A673 (cell line): ENCODE data around the gene P2RY14. TPM values are rescaled to one million over a fixed set of nuclear protein-coding genes. Genes with fewer than 3 reads are reported as not detected.

ENCODE experiments used
- BruUV-seq: library from RNA; stranded (reverse); fragments of 400-500 nt; replicated peaks from 2 replicates; lab custom pipeline; 2021; lab: Mats Ljungman, UMichigan
- CTCF ChIA-PET: fragments of 300-600 bp; sonication (Branson Sonifier 250); formaldehyde crosslinking; loops from one replicate; lab custom pipeline; 2022; ENCODE audit warnings: antibody characterized with exemption; lab: Charles Lee
- POLR2A ChIA-PET: fragments of 300-600 bp; sonication (Branson Sonifier 250); formaldehyde crosslinking; loops from one replicate; lab custom pipeline; 2022; ENCODE audit warnings: antibody characterized with exemption; ENCODE audit not compliant: low non-redundant PET; lab: Charles Lee
- DNase-seq: peaks from one replicate; pipeline ENCODE4 v3.0.0-alpha.2; 2015; ENCODE audit warnings: low spot score
- H3K27ac ChIP-seq: fragments of 200-600 bp; sonication (generic); 2 replicates; pipeline ENCODE4 v1.5.1; 2016; ENCODE audit warnings: mixed run types, low read depth, mild to moderate bottlenecking, mixed read lengths, antibody characterized with exemption, low read length; ENCODE audit not compliant: poor library complexity, severe bottlenecking
- H3K27me3 ChIP-seq: fragments of 200-600 bp; sonication (generic); replicated peaks from 2 replicates; pipeline ENCODE4 v1.6.1; 2017; ENCODE audit warnings: mixed run types, low read depth, mild to moderate bottlenecking, mixed read lengths, antibody characterized with exemption, low read length; ENCODE audit not compliant: insufficient read depth, poor library complexity
- H3K36me3 ChIP-seq: fragments of 200-600 bp; sonication (generic); 2 replicates; pipeline ENCODE4 v1.6.1; 2016; ENCODE audit warnings: mixed run types, mild to moderate bottlenecking, mixed read lengths, antibody characterized with exemption, low read length; ENCODE audit not compliant: insufficient read depth, poor library complexity, severe bottlenecking
- H3K4me1 ChIP-seq: fragments of 200-600 bp; sonication (generic); 2 replicates; pipeline ENCODE4 v1.6.1; 2017; ENCODE audit warnings: mixed run types, mild to moderate bottlenecking, mixed read lengths, antibody characterized with exemption, low read length; ENCODE audit not compliant: insufficient read depth, poor library complexity, severe bottlenecking
- H3K4me3 ChIP-seq: fragments of 200-600 bp; sonication (generic); 2 replicates; pipeline ENCODE4 v1.5.1; 2016; ENCODE audit warnings: low read depth, mixed run types, mild to moderate bottlenecking, mixed read lengths, low read length; ENCODE audit not compliant: poor library complexity, severe bottlenecking
- H3K9me3 ChIP-seq: fragments of 200-600 bp; sonication (generic); 2 replicates; pipeline ENCODE4 v1.6.1; 2016; ENCODE audit warnings: mixed run types, low read depth, mild to moderate bottlenecking, mixed read lengths, antibody characterized with exemption, low read length; ENCODE audit not compliant: poor library complexity, severe bottlenecking
- CTCF ChIP-seq: fragments of 300-800, 200-600 bp; sonication (generic); conservative IDR thresholded peaks from 2 replicates; pipeline ENCODE4 v1.5.1; 2017; ENCODE audit warnings: low read depth, mild to moderate bottlenecking, antibody characterized with exemption, low read length, moderate library complexity, mixed read lengths
- EZH2 ChIP-seq: fragments of 200-600 bp; sonication (generic); IDR thresholded peaks from 2 replicates; pipeline ENCODE4 v1.6.1; 2017; ENCODE audit warnings: borderline replicate concordance, low read depth, mild to moderate bottlenecking, mixed read lengths, antibody characterized with exemption, low read length; ENCODE audit not compliant: poor library complexity, severe bottlenecking
- intact Hi-C: fragments of 100-400 bp; cut with micrococcal nuclease; formaldehyde crosslinking; loops from one replicate; pipeline ENCODE4 v1.10.0; 2022; ENCODE audit not compliant: unreplicated experiment
- total RNA-seq: library from RNA; stranded (reverse); gene quantifications from 2 replicates; pipeline ENCODE4 v1.2.3, GENCODE V29; 2021

The P2RY14 gene
- total RNA-seq, 1 experiment from 2014 or later: not detected

GRCh38 chr3:151301787-151302186 lies 23.4 kb upstream of the P2RY14 start:
- POLR2A ChIA-PET: no interaction called here
- Histone ChIP-seq H3K4me1 (no peaks in the 10 kb centered on the region), H3K4me3 (no peak overlapping the region), H3K27ac (no peak overlapping the region), H3K27me3 (no peaks in the 10 kb centered on the region), H3K36me3 (no peaks in the 10 kb centered on the region), H3K9me3 (no peaks in the 10 kb centered on the region)
- no peak for TF ChIP-seq CTCF
- TF ChIP-seq EZH2: no peak
- BruUV-seq: no TSS peak
- no peak for DNase-seq
- CTCF ChIA-PET: no interaction called here
- intact Hi-C loops: no loop called here

DNA sequence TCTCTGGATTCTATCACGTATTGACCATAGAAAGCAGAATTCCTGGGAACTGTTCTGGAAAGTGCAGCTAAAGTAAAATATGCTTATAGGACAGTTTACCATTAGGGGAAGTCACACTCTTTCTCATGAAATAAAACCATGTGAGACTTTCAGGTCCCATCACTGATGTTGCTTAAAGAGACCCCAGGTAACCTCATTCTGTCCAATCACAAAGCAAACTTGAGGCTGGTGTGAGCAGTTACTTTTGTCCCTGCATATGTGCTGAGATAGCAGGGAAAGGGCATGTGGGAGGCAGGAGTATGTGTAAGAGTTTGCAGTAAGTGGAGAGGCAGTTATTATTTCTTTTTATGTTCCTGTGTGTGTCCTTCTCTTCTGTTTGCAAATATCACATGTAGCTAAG lies 22.2 kb upstream of the P2RY14 start:
- POLR2A ChIA-PET: no interaction called here

DNA sequence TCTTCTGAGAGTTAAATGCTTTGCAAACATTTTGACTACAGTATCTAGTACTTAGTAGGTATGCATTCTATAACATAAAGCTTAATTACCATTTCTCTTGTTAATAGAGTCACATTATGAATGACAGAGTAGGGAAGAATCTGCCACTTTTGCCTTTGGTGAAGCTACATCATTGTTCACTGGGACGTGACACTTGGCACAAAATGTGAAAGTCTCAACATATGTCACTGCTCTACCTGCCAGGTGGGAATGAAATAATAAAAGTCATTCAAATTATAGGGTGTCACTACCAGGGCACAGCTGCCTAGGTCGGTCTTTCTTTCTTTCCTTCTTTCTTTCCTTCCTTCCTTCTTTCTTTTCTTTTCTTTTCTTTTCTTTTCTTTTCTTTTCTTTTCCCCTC lies 20.7 kb upstream of the P2RY14 start:
- ChIA-PET POLR2A (no interaction called here), CTCF (no interaction called here)
- no peaks in the 10 kb centered on the region for H3K4me1 ChIP-seq
- no peaks in the 10 kb centered on the region for H3K9me3 ChIP-seq
- BruUV-seq: no TSS peak
- no peak for DNase-seq
- H3K27ac ChIP-seq: no peak overlapping the region
- TF ChIP-seq CTCF (no peak), EZH2 (no peak)
- H3K27me3 ChIP-seq: no peaks in the 10 kb centered on the region
- H3K36me3 ChIP-seq: no peaks in the 10 kb centered on the region
- intact Hi-C loops: no loop called here
- H3K4me3 ChIP-seq: no peak overlapping the region

More for the DNA sequence above, 22.2 kb upstream of the P2RY14 start:
- no TSS peak for BruUV-seq
- no peak for DNase-seq
- no peaks in the 10 kb centered on the region for H3K27me3 ChIP-seq
- H3K36me3 ChIP-seq: no peaks in the 10 kb centered on the region
- H3K4me1 ChIP-seq: no peaks in the 10 kb centered on the region
- H3K4me3 ChIP-seq: no peak overlapping the region
- TF ChIP-seq EZH2: no peak
- TF ChIP-seq CTCF: no peak
- no peaks in the 10 kb centered on the region for H3K9me3 ChIP-seq
- H3K27ac ChIP-seq: no peak overlapping the region
- CTCF ChIA-PET: interaction anchor here (0.6 kb wide), 1 partner anchor 27 kb away, joined by 3 read pairs; no protein-coding TSS in a partner anchor
- intact Hi-C loops: no loop called here
